ENCODE results near the gene ITGB5.

Gene ITGB5

GRCh38 chr3:124767691-124768090 lies 119.5 kb downstream of the ITGB5 start:
- H3K4me3 ChIP-seq (ENCODE audit: low read depth, low read length), result no peak overlapping the region
- no peak for TF ChIP-seq POLR2A (IDR thresholded peaks at IDR 0.05; ENCODE audit: extremely low read depth, insufficient read length)
- no peak for TF ChIP-seq CTCF (IDR thresholded peaks at IDR 0.05; ENCODE audit: low read depth, low read length)
- DNase-seq (ENCODE audit: low read depth), result no peak

- no peak for TF ChIP-seq MAX (IDR thresholded peaks at IDR 0.05; ENCODE audit: low read depth, low read length)
- TF ChIP-seq POLR2A (IDR thresholded peaks at IDR 0.05; ENCODE audit: extremely low read depth, insufficient read length), result no peak
- TF ChIP-seq CTCF (IDR thresholded peaks at IDR 0.05; ENCODE audit: low read depth, low read length), result no peak
- TF ChIP-seq MYC (IDR thresholded peaks at IDR 0.05; ENCODE audit: low read depth, low read length), result no peak
- DNase-seq (ENCODE audit: low read depth), result no peak
- no peak overlapping the region for H3K4me3 ChIP-seq (ENCODE audit: low read depth, low read length)
Observed at GRCh38 chr3:124767264-124767663, 119.9 kb downstream of the ITGB5 start.

GRCh38 chr3:124766113-124767095 lies 120.8 kb downstream of the ITGB5 start:
- TF ChIP-seq POLR2A (IDR thresholded peaks at IDR 0.05; ENCODE audit: extremely low read depth, insufficient read length), result no peak
- TF ChIP-seq CTCF (IDR thresholded peaks at IDR 0.05; ENCODE audit: low read depth, low read length), result no peak
- no peak for TF ChIP-seq MYC (IDR thresholded peaks at IDR 0.05; ENCODE audit: low read depth, low read length)
- no peak for TF ChIP-seq MAX (IDR thresholded peaks at IDR 0.05; ENCODE audit: low read depth, low read length)
- no peak for DNase-seq (ENCODE audit: low read depth)
- no peak overlapping the region for H3K4me3 ChIP-seq (ENCODE audit: low read depth, low read length)

- H3K4me3 ChIP-seq (ENCODE audit: low read depth, low read length), result no peak overlapping the region
- TF ChIP-seq MAX (IDR thresholded peaks at IDR 0.05; ENCODE audit: low read depth, low read length) (no peak), POLR2A (IDR thresholded peaks at IDR 0.05; ENCODE audit: extremely low read depth, insufficient read length) (no peak), CTCF (IDR thresholded peaks at IDR 0.05; ENCODE audit: low read depth, low read length) (no peak), MYC (IDR thresholded peaks at IDR 0.05; ENCODE audit: low read depth, low read length) (no peak)
- DNase-seq (ENCODE audit: low read depth), result no peak
Observed at GRCh38 chr3:124765197-124765840, 121.8 kb downstream of the ITGB5 start.

- DNase-seq (ENCODE audit: low read depth), result no peak
- H3K4me3 ChIP-seq (ENCODE audit: low read depth, low read length), result no peak overlapping the region
- TF ChIP-seq POLR2A (IDR thresholded peaks at IDR 0.05; ENCODE audit: extremely low read depth, insufficient read length) (no peak), MYC (IDR thresholded peaks at IDR 0.05; ENCODE audit: low read depth, low read length) (no peak), CTCF (IDR thresholded peaks at IDR 0.05; ENCODE audit: low read depth, low read length) (no peak), MAX (IDR thresholded peaks at IDR 0.05; ENCODE audit: low read depth, low read length) (no peak)
Observed at GRCh38 chr3:124764746-124765145, 122.4 kb downstream of the ITGB5 start.
